Heart left ventricle (tissue), 13 donors: Measurements from ENCODE around the gene RORC.
"Not testable (repeated sequence)": the region's sequence is repeated elsewhere in the genome, so short reads cannot be mapped to it uniquely, and the experiment has no call there.

ENCODE experiments used
- CTCF ChIP-seq, 12 donors: fragments of 200-600 bp; sonication (generic) in 4 of 12; IDR thresholded peaks; one replicate each; pipeline versions ENCODE4 v1.5.0 to v1.8.0; 2018 to 2022; ENCODE audit warnings: antibody characterized with exemption in 12 of 12, mild to moderate bottlenecking in 5 of 12
- POLR2A ChIP-seq, 2 donors: fragments of 450-650 bp; IDR thresholded peaks; one replicate each; pipeline ENCODE4 v1.6.1; 2017; ENCODE audit warnings: antibody characterized with exemption in 2 of 2, mild to moderate bottlenecking in 2 of 2, moderate library complexity in 2 of 2
- donor health status: ischemic (EF 13 %, LVEDD 7.1; RV severe dilation, severe dysfunction).
- donor health status: DM: no; HTN: yes; CAD: no.
- donor health status: DM: no; HTN: no; CAD: no.
- donor health status: ischemic (EF 25% LVEDD 6.9; RV normal size, moderate dysfunction).
- donor health status: ischemic (EF 25% LVEDD 5.7; RV mildly dilated, moderate dysfunction).
- donor health status: ischemic (EF 35%, LVEDD 5.7; RV mildly dilated, moderate dysfunction).
- donor health status: nonischemic (EF 11% LVEDD 7.7; RV severe dilation, severe dysfunction).
- donor health status: DM: yes; HTN: yes; CAD: no.
- donor health status: PGD.
- donor health status: ischemic (EF 29% LVEDD 5.4; RV normal size, mild dysfunction).
- donor health status: nonischemic (EF 23%, LVEDD 6.1; RV moderate dilation, normal function).

- not testable (repeated sequence) for TF ChIP-seq CTCF, POLR2A (IDR thresholded peaks at IDR 0.05)
Measured at GRCh38 chr1:151872776-151873175, 41.2 kb upstream of the RORC start.
